Measurements from ENCODE around the gene GSDME.
"Not testable (repeated sequence)": the region's sequence is repeated elsewhere in the genome, so short reads cannot be mapped to it uniquely, and the experiment has no call there.

The GSDME gene

GRCh38 chr7:24737281-24737680 lies 20.0 kb downstream of the GSDME start:
- H3K27me3 ChIP-seq (ENCODE audit: insufficient read depth, poor library complexity, severe bottlenecking) = no peaks in the 10 kb centered on the region
- H3K4me3 ChIP-seq (replicated peaks; ENCODE audit: insufficient read depth, low read length) = no peak overlapping the region
- no peak overlapping the region for H3K27ac ChIP-seq (replicated peaks)
- no peak for DNase-seq (ENCODE audit: low read depth in 1 of 2, low spot score in 1 of 2)
- TF ChIP-seq POLR2AphosphoS5 (IDR thresholded peaks at IDR 0.05; ENCODE audit: low read depth) = no peak
- TF ChIP-seq, protein P1, sequence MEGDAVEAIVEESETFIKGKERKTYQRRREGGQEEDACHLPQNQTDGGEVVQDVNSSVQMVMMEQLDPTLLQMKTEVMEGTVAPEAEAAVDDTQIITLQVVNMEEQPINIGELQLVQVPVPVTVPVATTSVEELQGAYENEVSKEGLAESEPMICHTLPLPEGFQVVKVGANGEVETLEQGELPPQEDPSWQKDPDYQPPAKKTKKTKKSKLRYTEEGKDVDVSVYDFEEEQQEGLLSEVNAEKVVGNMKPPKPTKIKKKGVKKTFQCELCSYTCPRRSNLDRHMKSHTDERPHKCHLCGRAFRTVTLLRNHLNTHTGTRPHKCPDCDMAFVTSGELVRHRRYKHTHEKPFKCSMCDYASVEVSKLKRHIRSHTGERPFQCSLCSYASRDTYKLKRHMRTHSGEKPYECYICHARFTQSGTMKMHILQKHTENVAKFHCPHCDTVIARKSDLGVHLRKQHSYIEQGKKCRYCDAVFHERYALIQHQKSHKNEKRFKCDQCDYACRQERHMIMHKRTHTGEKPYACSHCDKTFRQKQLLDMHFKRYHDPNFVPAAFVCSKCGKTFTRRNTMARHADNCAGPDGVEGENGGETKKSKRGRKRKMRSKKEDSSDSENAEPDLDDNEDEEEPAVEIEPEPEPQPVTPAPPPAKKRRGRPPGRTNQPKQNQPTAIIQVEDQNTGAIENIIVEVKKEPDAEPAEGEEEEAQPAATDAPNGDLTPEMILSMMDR (IDR thresholded peaks at IDR 0.05; ENCODE audit: insufficient read depth, low read length) = no peak
- TF ChIP-seq REST (IDR thresholded peaks at IDR 0.05; ENCODE audit: insufficient replicate concordance, low read depth) = no peak
- no peak for TF ChIP-seq SPI1 (IDR thresholded peaks at IDR 0.05; ENCODE audit: borderline replicate concordance, low read depth)
- TF ChIP-seq GABPA (IDR thresholded peaks at IDR 0.05; ENCODE audit: low read depth) = no peak

DNA sequence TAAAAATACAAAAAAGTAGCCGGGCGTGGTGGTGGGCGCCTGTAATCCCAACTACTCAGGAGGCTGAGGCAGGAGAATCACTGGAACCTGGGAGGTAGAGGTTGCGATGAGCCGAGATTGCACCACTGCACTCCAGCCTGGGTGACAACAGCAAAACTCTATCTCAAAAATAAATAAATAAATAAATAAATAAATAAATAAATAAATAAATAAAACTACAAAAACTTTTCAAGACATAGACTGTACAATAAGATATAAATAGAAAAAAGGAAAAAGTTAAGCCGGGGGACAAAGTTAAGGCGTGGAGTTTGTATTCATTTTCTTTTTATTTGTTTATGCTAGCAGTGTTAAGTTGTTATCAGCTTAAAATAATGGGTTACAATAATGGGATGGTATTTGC lies 21.7 kb downstream of the GSDME start:
- H3K4me3 ChIP-seq (replicated peaks; ENCODE audit: insufficient read depth, low read length); DNase-seq (ENCODE audit: low read depth in 1 of 2, low spot score in 1 of 2); H3K27ac ChIP-seq (replicated peaks); H3K27me3 ChIP-seq (ENCODE audit: insufficient read depth, poor library complexity, severe bottlenecking): not testable (repeated sequence)

DNA sequence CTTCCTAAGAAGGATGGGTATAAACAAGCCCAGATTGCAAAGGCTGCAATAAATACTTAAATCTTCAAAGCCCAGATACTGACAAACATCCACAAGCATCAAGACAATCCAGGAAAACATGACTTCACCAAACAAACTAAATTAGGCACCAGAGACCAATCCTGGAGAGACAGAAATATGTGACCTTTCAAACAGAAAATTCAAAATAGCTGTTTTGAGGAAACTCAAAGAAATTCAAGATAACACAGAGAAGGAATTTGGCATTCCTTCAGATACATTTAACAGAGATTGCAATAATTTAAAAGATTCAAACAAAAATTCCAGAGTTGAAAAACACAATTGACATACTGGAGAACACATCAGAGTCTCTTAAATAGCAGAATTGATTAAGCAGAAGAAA lies 23.0 kb downstream of the GSDME start:
- no peak overlapping the region for H3K27ac ChIP-seq (replicated peaks)
- no peak for DNase-seq (ENCODE audit: low read depth in 1 of 2, low spot score in 1 of 2)
- TF ChIP-seq GABPA (IDR thresholded peaks at IDR 0.05; ENCODE audit: low read depth) (no peak), POLR2AphosphoS5 (IDR thresholded peaks at IDR 0.05; ENCODE audit: low read depth) (no peak), SPI1 (IDR thresholded peaks at IDR 0.05; ENCODE audit: borderline replicate concordance, low read depth) (no peak)
- no peaks in the 10 kb centered on the region for H3K27me3 ChIP-seq (ENCODE audit: insufficient read depth, poor library complexity, severe bottlenecking)
- no peak overlapping the region for H3K4me3 ChIP-seq (replicated peaks; ENCODE audit: insufficient read depth, low read length)

DNA sequence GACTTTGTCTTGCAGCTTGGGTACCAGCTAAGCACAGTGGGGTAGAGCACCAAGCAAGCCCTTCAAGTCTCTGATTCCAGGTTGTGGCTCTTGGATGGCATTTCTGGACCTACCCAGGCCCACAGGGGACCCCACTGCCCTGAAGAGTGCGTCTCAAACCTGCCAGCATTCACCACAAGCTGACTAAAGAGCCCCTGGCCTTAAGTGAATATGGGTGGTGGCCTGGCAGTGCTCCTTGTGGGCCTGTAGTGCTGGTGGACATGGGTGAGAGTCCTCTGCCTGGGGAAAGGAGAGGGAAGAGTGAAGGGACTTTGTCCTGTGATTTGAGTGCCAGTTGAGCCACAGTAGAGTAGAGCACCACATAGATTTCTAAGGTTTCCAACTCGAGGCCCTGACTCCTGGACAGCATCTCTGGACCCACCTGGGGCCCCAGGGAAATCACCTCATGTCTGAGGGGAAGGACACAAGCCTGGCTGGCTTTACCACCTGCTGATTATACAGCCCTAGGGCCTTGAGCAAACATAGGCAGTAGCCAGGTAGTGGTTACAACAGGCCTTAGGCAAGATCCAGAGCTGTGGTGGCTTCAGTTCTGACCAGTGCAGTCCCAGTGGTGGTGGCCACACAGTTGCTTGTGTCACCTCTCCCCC lies 23.7 kb downstream of the GSDME start:
- DNase-seq (ENCODE audit: low read depth in 1 of 2, low spot score in 1 of 2) = no peak
- Histone ChIP-seq H3K27ac (replicated peaks) (no peak overlapping the region), H3K4me3 (replicated peaks; ENCODE audit: insufficient read depth, low read length) (no peak overlapping the region), H3K27me3 (ENCODE audit: insufficient read depth, poor library complexity, severe bottlenecking) (no peaks in the 10 kb centered on the region)
- TF ChIP-seq, protein P1 (IDR thresholded peaks at IDR 0.05; ENCODE audit: insufficient read depth, low read length) = no peak

GRCh38 chr7:24732646-24733413 lies 24.4 kb downstream of the GSDME start:
- no peak for TF ChIP-seq REST (IDR thresholded peaks at IDR 0.05; ENCODE audit: insufficient replicate concordance, low read depth)
- TF ChIP-seq, protein P1 (IDR thresholded peaks at IDR 0.05; ENCODE audit: insufficient read depth, low read length) = no peak
- no peak for TF ChIP-seq SPI1 (IDR thresholded peaks at IDR 0.05; ENCODE audit: borderline replicate concordance, low read depth)
- TF ChIP-seq POLR2AphosphoS5 (IDR thresholded peaks at IDR 0.05; ENCODE audit: low read depth) = no peak
- no peak for TF ChIP-seq GABPA (IDR thresholded peaks at IDR 0.05; ENCODE audit: low read depth)
- H3K27me3 ChIP-seq (ENCODE audit: insufficient read depth, poor library complexity, severe bottlenecking) = no peaks in the 10 kb centered on the region
- no peak overlapping the region for H3K27ac ChIP-seq (replicated peaks)
- DNase-seq (ENCODE audit: low read depth in 1 of 2, low spot score in 1 of 2) = no peak
- H3K4me3 ChIP-seq (replicated peaks; ENCODE audit: insufficient read depth, low read length) = no peak overlapping the region

Data from HL-60 (cell line).